ENCODE data around the gene ITGA5.

GRCh38 chr12:54405573-54405972 lies 13.5 kb downstream of the ITGA5 start:
- TF ChIP-seq FOXP2 (optimal IDR thresholded peaks at IDR 0.05; ENCODE audit: borderline replicate concordance, extremely low read depth, extremely low read length, insufficient read depth) (no peak), SIN3A (IDR thresholded peaks at IDR 0.05; ENCODE audit: borderline replicate concordance, insufficient read depth, low read length) (no peak), REST (IDR thresholded peaks at IDR 0.05; ENCODE audit: insufficient read depth in 1 of 2, low read depth in 2 of 2, low read length in 2 of 2) (no peak), POLR2AphosphoS5 (IDR thresholded peaks at IDR 0.05; ENCODE audit: low read depth, low read length) (no peak), TAF1 (IDR thresholded peaks at IDR 0.05; ENCODE audit: borderline replicate concordance, insufficient read depth, low read length) (no peak)

Measured in PFSK-1 (cell line).